Measurements from ENCODE around the gene TMCC2. TPM values are rescaled to one million over a fixed set of nuclear protein-coding genes. Genes with fewer than 3 reads are reported as not detected.

TMCC2 gene
- total and polyA plus RNA-seq, 2 of the 8 experiments (the other 6 are each of a cell fraction or from before 2014, with no cell fraction given) = 6.7 to 6.8 TPM

- no peak overlapping the region for H3K18ac ChIP-seq (ENCODE audit: extremely low read depth, low read length)
- H3K4me2 ChIP-seq (ENCODE audit: insufficient read depth in 1 of 2, low read depth in 2 of 2, low read length in 2 of 2) = peak overlapping the region; percentile 73 to 99; a peak in 2 of 4 replicates
- H3K79me2 ChIP-seq (ENCODE audit: control insufficient read depth in 1 of 2, insufficient read depth in 2 of 2, low read length in 2 of 2) = no peaks in the 10 kb centered on the region
- H3K9me3 ChIP-seq (ENCODE audit: insufficient read depth in 2 of 2, low read depth in 1 of 2, low read length in 1 of 2) = no peaks in the 10 kb centered on the region
- peaks cover 13 to 18% (median 16%) of the 10 kb centered on the region in 4 experiments; a peak in 6 of 7 replicates for H3K4me1 ChIP-seq (replicated peaks in 1 of 4; ENCODE audit: control insufficient read depth in 3 of 4, insufficient read depth in 4 of 4, low read length in 3 of 4)
- FAIRE-seq (no peak), DNase-seq (ENCODE audit: low read depth in 1 of 2, low spot score in 2 of 2) (no peak)
- H2BK20ac ChIP-seq (ENCODE audit: low read length) = no peak overlapping the region; the same call in 1 of the 2 replicates
- CTCF ChIA-PET (ENCODE audit: partially characterized antibody) = interaction anchor here (1.0 to 40.8 kb wide), 5 partner anchors 22 to 128 kb away, joined by 3 to 1035 read pairs (median 6); no protein-coding TSS in a partner anchor
- no peak overlapping the region for H3K23ac ChIP-seq (ENCODE audit: insufficient read length)
- no peak overlapping the region for H2BK15ac ChIP-seq (ENCODE audit: low read length)
- H4K20me1 ChIP-seq (replicated peaks in 1 of 2; ENCODE audit: control insufficient read depth in 1 of 2, insufficient read depth in 2 of 2, low read length in 2 of 2) = peaks cover 3 to 9% of the 10 kb centered on the region in 2 experiments
- H4K91ac ChIP-seq (replicated peaks; ENCODE audit: insufficient read length, low read length) = peak overlapping the region; percentile 12
- no peak overlapping the region for H2BK120ac ChIP-seq (replicated peaks; ENCODE audit: low read depth, low read length)
- peak; percentile 64; the same call in 1 of the 2 replicates for TF ChIP-seq MAX (IDR thresholded peaks at IDR 0.05)
- no peak for TF ChIP-seq RXRA (IDR thresholded peaks at IDR 0.05; ENCODE audit: insufficient read depth, low read depth, low read length)
- peak; percentile 67; the same call in 1 of the 2 replicates for TF ChIP-seq E2F6 (IDR thresholded peaks at IDR 0.05)
- H3K4me3 ChIP-seq (ENCODE audit: extremely low read depth in 1 of 4, insufficient read depth in 2 of 4, low read depth in 3 of 4, low read length in 4 of 4) = peak overlapping the region in 1 of 4 experiments; percentile 61; a peak in 1 of 8 replicates
- H3K23me2 ChIP-seq (ENCODE audit: low read depth, low read length) = peaks cover 11% of the 10 kb centered on the region
- WGBS, 2 experiments (ENCODE audit: extremely low coverage in 1 of 2, insufficient coverage in 1 of 2, insufficient read length in 1 of 2, insufficient replicate concordance in 2 of 2, low coverage in 1 of 2, low lambda C conversion rate in 2 of 2, missing lambda C conversion rate in 1 of 2) = 83 to 100% methylated on average over 1 to 11 of the region's 11 CpGs
- 0 out of 2 replicates have a peak overlapping the region, but pooled peaks have one; percentile 10 for H2AK5ac ChIP-seq (ENCODE audit: low read depth, low read length)
- no peaks in the 10 kb centered on the region for H3K36me3 ChIP-seq (ENCODE audit: control insufficient read depth in 2 of 4, insufficient read depth in 4 of 4, low read length in 3 of 4)
- no peak overlapping the region for H3K9ac ChIP-seq (replicated peaks in 1 of 4; ENCODE audit: extremely low read depth in 1 of 4, low read depth in 3 of 4, low read length in 3 of 4)
- no peak overlapping the region for H3K14ac ChIP-seq (ENCODE audit: insufficient read length)
- H3K56ac ChIP-seq (replicated peaks; ENCODE audit: insufficient read length, low read depth, low read length) = no peak overlapping the region
- no peak overlapping the region for H2BK5ac ChIP-seq (ENCODE audit: low read depth, low read length)
- no peak overlapping the region for H3K4ac ChIP-seq (replicated peaks; ENCODE audit: insufficient read length, low read depth, low read length)
- peak overlapping the region; percentile 53; the same call in 1 of the 2 replicates for H2BK12ac ChIP-seq (ENCODE audit: low read depth, low read length)
- peaks cover 0 to 6% (median 4%) of the 10 kb centered on the region in 4 experiments; a peak in 5 of 7 replicates for H3K27me3 ChIP-seq (replicated peaks in 1 of 4; ENCODE audit: control insufficient read depth in 3 of 4, extremely low read depth in 1 of 4, insufficient read depth in 3 of 4, low read length in 3 of 4)
- H3K27ac ChIP-seq (ENCODE audit: low read depth, low read length) = no peak overlapping the region
- H2AFZ ChIP-seq (ENCODE audit: low read length) = peak overlapping the region; percentile 23; the same call in 1 of the 2 replicates
- POLR2A ChIA-PET (ENCODE audit: partially characterized antibody) = interaction anchor here (0.6 to 3.3 kb wide), 5 partner anchors 19 to 222 kb away, joined by 3 to 13 read pairs (median 3); partner anchors contain the start of gene RBBP5
- H4K8ac ChIP-seq (ENCODE audit: extremely low read depth, insufficient read depth, low read length) = peak overlapping the region; percentile 30; the same call in 1 of the 2 replicates
- H4K5ac ChIP-seq (ENCODE audit: insufficient read length, low read depth, low read length) = no peak overlapping the region
- H3K79me1 ChIP-seq (ENCODE audit: low read depth, low read length) = no peaks in the 10 kb centered on the region
Measured at GRCh38 chr1:205225901-205226765, 1.6 kb upstream of the TMCC2 start.

Measured in H1 (cell line).